Activated CD4-positive, alpha-beta T cell treated with anti-CD3 and anti-CD28 coated beads, Interleukin-10, Interleukin-2, amounts not matched to agents 100 ng/mL and 50 ng/mL, durations not matched to agents 16 hours and 8 hours (primary cell): ENCODE data around the gene RYR2.

Source experiments
- DNase-seq: peaks from one replicate; pipeline ENCODE4 v3.0.0-alpha.2; 2020

The RYR2 gene

GRCh38 chr1:237383791-237384190 is 341.8 kb downstream of the RYR2 start:
- DNase-seq = peak; percentile 12

GRCh38 chr1:237384213-237384612 is 342.2 kb downstream of the RYR2 start:
- DNase-seq = no peak

GRCh38 chr1:237386362-237387143 is 344.6 kb downstream of the RYR2 start:
- DNase-seq = peak; percentile 36

- no peak for DNase-seq
These were observed 345.1 kb downstream of the RYR2 start for GRCh38 chr1:237387144-237387505.

GRCh38 chr1:237390823-237391222 is 348.8 kb downstream of the RYR2 start:
- DNase-seq = no peak

GRCh38 chr1:237393632-237394031 is 351.6 kb downstream of the RYR2 start:
- no peak for DNase-seq

GRCh38 chr1:237394281-237394680 is 352.3 kb downstream of the RYR2 start:
- DNase-seq = no peak

- no peak for DNase-seq
These were observed 354.4 kb downstream of the RYR2 start for GRCh38 chr1:237396426-237396825.

- no peak for DNase-seq
These were observed 356.8 kb downstream of the RYR2 start for GRCh38 chr1:237398751-237399150.

- DNase-seq = no peak
These were observed 363.9 kb downstream of the RYR2 start for GRCh38 chr1:237405912-237406311.

GRCh38 chr1:237411621-237412020 is 369.6 kb downstream of the RYR2 start:
- DNase-seq = peak; percentile 58

- DNase-seq = no peak
These were observed 375.1 kb downstream of the RYR2 start for GRCh38 chr1:237416924-237417655.

GRCh38 chr1:237428809-237429208 is 386.8 kb downstream of the RYR2 start:
- DNase-seq = no peak

- DNase-seq = no peak
These were observed 387.3 kb downstream of the RYR2 start for GRCh38 chr1:237429252-237429651.

GRCh38 chr1:237431448-237431847 is 389.5 kb downstream of the RYR2 start:
- no peak for DNase-seq

- no peak for DNase-seq
These were observed 398.4 kb downstream of the RYR2 start for GRCh38 chr1:237440346-237440745.

- DNase-seq = no peak
These were observed 402.3 kb downstream of the RYR2 start for GRCh38 chr1:237444120-237444790.

- no peak for DNase-seq
These were observed 406.1 kb downstream of the RYR2 start for GRCh38 chr1:237448042-237448441.

- no peak for DNase-seq
These were observed 415.6 kb downstream of the RYR2 start for GRCh38 chr1:237457573-237457972.

GRCh38 chr1:237467320-237467719 is 425.3 kb downstream of the RYR2 start:
- DNase-seq = no peak

GRCh38 chr1:237470712-237471338 is 428.8 kb downstream of the RYR2 start:
- no peak for DNase-seq

GRCh38 chr1:237471377-237471776 is 429.4 kb downstream of the RYR2 start:
- DNase-seq = no peak

GRCh38 chr1:237471956-237472355 is 430.0 kb downstream of the RYR2 start:
- DNase-seq = no peak
